Karpas-422 (cell line): ENCODE measurements around the gene PRKG1. TPM values are rescaled to one million over a fixed set of nuclear protein-coding genes. Genes with fewer than 3 reads are reported as not detected.

Experiments used
- DNase-seq: peaks from one replicate; pipeline ENCODE4 v3.0.0-alpha.2; 2015
- H2AFZ ChIP-seq: fragments of 200-600 bp; sonication (generic); 2 replicates; pipeline ENCODE4 v1.6.1; 2014; ENCODE audit warnings: antibody characterized with exemption, low read length, mixed read lengths
- H3K27ac ChIP-seq: fragments of 200-600 bp; sonication (generic); 2 replicates; pipeline ENCODE4 v1.5.1; 2014; ENCODE audit warnings: mild to moderate bottlenecking, low read length, moderate library complexity
- H3K27me3 ChIP-seq: fragments of 200-600 bp; sonication (generic); 2 replicates; pipeline ENCODE4 v1.6.1; 2014; ENCODE audit warnings: low read length, mixed read lengths
- H3K36me3 ChIP-seq: fragments of 200-600 bp; sonication (generic); 2 replicates; pipeline ENCODE4 v1.6.1; 2014; ENCODE audit warnings: low read length, mixed read lengths; ENCODE audit not compliant: insufficient read depth
- H3K4me1 ChIP-seq: fragments of 200-600 bp; sonication (generic); 2 replicates; pipeline ENCODE4 v1.6.1; 2014; ENCODE audit warnings: mild to moderate bottlenecking, low read length, mixed read lengths
- H3K4me2 ChIP-seq: fragments of 200-600 bp; sonication (generic); 2 replicates; pipeline ENCODE4 v1.6.1; 2014; ENCODE audit warnings: low read length, low read depth, mild to moderate bottlenecking; ENCODE audit not compliant: poor library complexity, severe bottlenecking
- H3K4me3 ChIP-seq: fragments of 200-600 bp; sonication (generic); 2 replicates; pipeline ENCODE4 v1.5.1; 2014; ENCODE audit warnings: mild to moderate bottlenecking, antibody characterized with exemption, low read length, mixed read lengths
- H3K79me2 ChIP-seq: fragments of 200-600 bp; sonication (generic); 2 replicates; pipeline ENCODE4 v1.6.1; 2014; ENCODE audit warnings: mild to moderate bottlenecking, low read length, mixed read lengths
- H3K9ac ChIP-seq: fragments of 200-600 bp; sonication (generic); 2 replicates; pipeline ENCODE4 v1.6.0; 2014; ENCODE audit warnings: low read length
- H3K9me2 ChIP-seq: fragments of 200-600 bp; sonication (generic), shearing (Covaris generic); replicated peaks from 2 replicates; pipeline ENCODE4 v1.6.0; 2014; ENCODE audit warnings: mild to moderate bottlenecking, low read length, moderate library complexity; ENCODE audit not compliant: insufficient read depth
- H3K9me3 ChIP-seq: fragments of 300-700, 200-600 bp; sonication (generic); 2 replicates; pipeline ENCODE4 v1.6.1; 2014; ENCODE audit warnings: low read length, mixed read lengths
- H4K20me1 ChIP-seq: fragments of 200-600 bp; sonication (generic); 2 replicates; pipeline ENCODE4 v1.6.1; 2014; ENCODE audit warnings: mild to moderate bottlenecking, antibody characterized with exemption, low read length, low read depth; ENCODE audit not compliant: insufficient read depth
- total RNA-seq: library from RNA; depleted of rRNA; stranded (reverse); fragments of >200 nt; shearing (Covaris generic); gene quantifications from 2 replicates; pipeline ENCODE4 v1.2.3, GENCODE V29; 2014; ENCODE audit warnings: low replicate concordance

PRKG1 gene
- total RNA-seq, 1 experiment from 2014 or later: not detected

- H3K79me2 ChIP-seq: no peaks in the 10 kb centered on the region
- H2AFZ ChIP-seq: no peak overlapping the region
- no peaks in the 10 kb centered on the region for H3K4me1 ChIP-seq
- no peak overlapping the region for H3K4me2 ChIP-seq
- H3K4me3 ChIP-seq: no peak overlapping the region
- no peaks in the 10 kb centered on the region for H3K36me3 ChIP-seq
- H3K9ac ChIP-seq: no peak overlapping the region
- no peaks in the 10 kb centered on the region for H3K9me2 ChIP-seq
- H4K20me1 ChIP-seq: no peaks in the 10 kb centered on the region
- H3K9me3 ChIP-seq: peaks cover 3% of the 10 kb centered on the region
- no peak overlapping the region for H3K27ac ChIP-seq
- no peaks in the 10 kb centered on the region for H3K27me3 ChIP-seq
- no peak for DNase-seq
Measured at GRCh38 chr10:52106899-52107298, 1032.6 kb downstream of the PRKG1 start.

DNA sequence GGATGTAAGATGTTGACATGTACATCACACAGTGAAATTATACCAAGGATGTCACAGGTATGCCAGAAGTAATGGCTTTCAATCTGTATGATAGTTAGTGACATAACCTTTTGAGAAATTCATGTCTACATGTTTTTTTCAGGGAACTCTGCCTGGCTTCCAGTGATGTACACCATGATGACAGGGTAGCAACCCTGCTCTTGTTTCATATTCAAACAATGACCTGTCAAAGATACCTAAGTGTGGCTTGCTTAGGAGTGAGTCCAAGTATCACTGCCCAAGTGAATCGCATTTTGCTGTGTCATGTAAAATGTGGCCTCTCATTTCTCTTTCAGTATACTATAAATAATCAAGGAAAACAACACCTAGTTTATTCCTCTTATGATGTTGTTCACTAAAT lies 1033.9 kb downstream of the PRKG1 start:
- Histone ChIP-seq H3K4me3 (no peak overlapping the region), H2AFZ (no peak overlapping the region), H3K4me2 (no peak overlapping the region), H3K9ac (no peak overlapping the region), H3K9me3 (no peaks in the 10 kb centered on the region; the same call in none of the 2 replicates), H3K79me2 (no peaks in the 10 kb centered on the region), H4K20me1 (no peaks in the 10 kb centered on the region), H3K36me3 (no peaks in the 10 kb centered on the region), H3K27me3 (no peaks in the 10 kb centered on the region), H3K27ac (no peak overlapping the region), H3K4me1 (no peaks in the 10 kb centered on the region), H3K9me2 (no peaks in the 10 kb centered on the region)
- DNase-seq: no peak

DNA sequence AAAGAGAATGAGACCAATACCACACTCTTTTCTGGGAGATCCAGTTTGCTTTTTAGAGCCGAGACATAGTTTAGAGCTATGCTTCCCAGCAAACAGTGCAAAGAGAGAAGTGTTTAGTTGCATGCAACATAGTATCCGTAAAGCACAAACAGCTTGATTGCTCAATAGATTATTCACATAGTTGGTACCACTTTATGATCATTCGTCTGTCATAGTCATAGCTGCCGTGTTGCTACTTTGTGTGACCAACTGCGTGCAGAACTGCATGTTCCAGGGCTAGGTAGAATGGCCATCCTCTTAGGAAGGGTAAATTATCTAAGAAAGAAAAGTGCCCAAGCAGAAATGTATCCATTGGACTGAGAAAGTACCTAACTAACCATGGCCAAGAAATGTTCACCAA lies 1036.3 kb downstream of the PRKG1 start:
- Histone ChIP-seq H3K27ac (no peak overlapping the region), H3K9me3 (peaks cover 9% of the 10 kb centered on the region), H3K4me2 (no peak overlapping the region), H3K9ac (no peak overlapping the region), H3K4me3 (no peak overlapping the region), H3K79me2 (no peaks in the 10 kb centered on the region), H2AFZ (no peak overlapping the region), H3K9me2 (no peaks in the 10 kb centered on the region), H3K4me1 (no peaks in the 10 kb centered on the region), H4K20me1 (no peaks in the 10 kb centered on the region), H3K27me3 (no peaks in the 10 kb centered on the region), H3K36me3 (no peaks in the 10 kb centered on the region)
- no peak for DNase-seq

DNA sequence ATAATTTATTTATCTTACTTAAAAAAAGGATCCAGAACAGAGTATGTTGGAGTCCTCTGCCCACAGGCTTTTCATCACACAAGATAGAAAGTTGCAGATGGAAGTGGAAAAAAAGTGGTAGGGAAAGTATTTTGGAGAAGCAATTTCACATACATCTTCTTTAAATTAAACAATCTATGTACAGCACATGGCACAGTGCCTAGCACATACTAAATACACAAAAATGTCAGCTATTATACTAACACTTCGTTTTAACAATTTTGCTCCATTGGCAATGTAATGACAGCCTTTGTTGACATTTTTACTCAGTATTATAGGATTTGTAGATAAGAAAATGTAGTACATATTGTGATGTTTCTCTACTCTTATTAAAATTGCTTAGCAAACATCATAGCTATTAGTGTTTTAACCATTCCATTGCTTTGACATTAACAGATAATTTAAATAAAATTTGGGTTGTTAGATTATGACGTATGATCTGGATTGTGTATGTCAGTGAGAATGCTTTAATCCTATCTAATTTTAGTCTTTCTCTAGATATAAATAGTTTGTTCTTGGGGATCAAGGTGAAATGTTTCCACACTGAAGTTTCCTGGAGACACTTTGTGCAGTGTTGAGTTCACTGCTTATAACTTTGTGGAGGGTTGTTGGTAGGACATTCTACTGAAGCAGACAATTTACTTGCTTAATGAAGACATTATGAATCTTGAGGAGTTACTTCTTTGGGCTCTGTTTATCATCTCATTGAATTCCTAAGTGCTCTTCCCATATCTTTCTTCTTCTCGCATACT lies 1037.0 kb downstream of the PRKG1 start:
- H3K4me1 ChIP-seq: no peaks in the 10 kb centered on the region
- H3K9me3 ChIP-seq: peaks cover 14% of the 10 kb centered on the region
- no peaks in the 10 kb centered on the region for H3K36me3 ChIP-seq
- H4K20me1 ChIP-seq: no peaks in the 10 kb centered on the region
- H3K9ac ChIP-seq: no peak overlapping the region
- no peak overlapping the region for H3K27ac ChIP-seq
- H3K9me2 ChIP-seq: no peaks in the 10 kb centered on the region
- no peak overlapping the region for H3K4me3 ChIP-seq
- DNase-seq: no peak
- no peak overlapping the region for H3K4me2 ChIP-seq
- H3K27me3 ChIP-seq: no peaks in the 10 kb centered on the region
- no peaks in the 10 kb centered on the region for H3K79me2 ChIP-seq
- no peak overlapping the region for H2AFZ ChIP-seq

DNA sequence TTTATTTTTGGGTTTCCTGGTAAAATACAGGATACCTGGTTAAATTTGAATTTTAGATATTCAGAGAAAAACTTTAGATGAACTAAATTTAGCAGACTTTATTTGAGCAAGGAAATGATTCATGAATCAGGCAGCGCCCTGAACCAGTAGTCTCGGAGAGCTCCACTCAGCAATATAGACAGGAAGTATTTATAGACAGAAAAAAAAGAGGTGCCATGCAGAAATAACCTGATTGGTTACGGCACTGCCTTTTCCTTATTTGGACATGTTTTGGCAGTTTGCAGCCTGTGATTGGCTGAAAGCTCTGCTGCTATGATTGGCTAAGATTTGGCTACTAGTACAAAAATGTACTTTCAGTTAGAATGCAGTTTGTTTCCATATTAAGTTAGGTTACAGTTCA lies 1041.5 kb downstream of the PRKG1 start:
- peaks cover 14% of the 10 kb centered on the region for H3K9me3 ChIP-seq
- no peaks in the 10 kb centered on the region for H3K36me3 ChIP-seq
- no peak overlapping the region for H3K4me3 ChIP-seq

DNA sequence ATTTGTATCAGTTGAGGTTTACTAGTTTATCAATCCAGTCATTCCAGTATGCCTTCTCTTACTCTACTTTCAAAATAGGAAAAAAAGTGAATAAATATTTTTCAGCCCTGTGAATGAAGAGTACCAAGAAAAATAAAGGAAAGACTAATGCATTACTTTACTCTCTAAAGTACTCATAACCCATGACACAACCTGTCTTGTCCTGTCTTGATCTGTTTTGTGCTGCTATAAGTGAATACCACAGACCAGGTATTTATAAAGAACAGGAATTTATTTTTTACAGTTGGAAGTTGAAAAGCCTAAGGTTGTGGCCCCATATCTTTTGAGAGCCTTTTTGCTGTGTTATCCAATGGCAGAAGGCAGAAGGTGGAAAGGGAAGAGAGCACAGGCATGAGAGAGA lies 1045.2 kb downstream of the PRKG1 start:
- peaks cover 22% of the 10 kb centered on the region for H3K9me3 ChIP-seq
- no peak overlapping the region for H2AFZ ChIP-seq
- no peak overlapping the region for H3K9ac ChIP-seq
- no peaks in the 10 kb centered on the region for H3K4me1 ChIP-seq
- H3K4me3 ChIP-seq: no peak overlapping the region
- H3K4me2 ChIP-seq: no peak overlapping the region
- H3K9me2 ChIP-seq: no peaks in the 10 kb centered on the region
- H3K79me2 ChIP-seq: no peaks in the 10 kb centered on the region
- no peaks in the 10 kb centered on the region for H3K36me3 ChIP-seq
- H3K27ac ChIP-seq: no peak overlapping the region
- no peaks in the 10 kb centered on the region for H3K27me3 ChIP-seq
- H4K20me1 ChIP-seq: no peaks in the 10 kb centered on the region
- DNase-seq: no peak

More for the DNA sequence above, 1041.5 kb downstream of the PRKG1 start:
- H3K27me3 ChIP-seq: no peaks in the 10 kb centered on the region
- H3K27ac ChIP-seq: no peak overlapping the region
- H3K9ac ChIP-seq: no peak overlapping the region
- no peaks in the 10 kb centered on the region for H3K9me2 ChIP-seq
- no peaks in the 10 kb centered on the region for H4K20me1 ChIP-seq
- no peaks in the 10 kb centered on the region for H3K4me1 ChIP-seq
- no peak for DNase-seq
- H2AFZ ChIP-seq: no peak overlapping the region
- no peaks in the 10 kb centered on the region for H3K79me2 ChIP-seq
- no peak overlapping the region for H3K4me2 ChIP-seq

DNA sequence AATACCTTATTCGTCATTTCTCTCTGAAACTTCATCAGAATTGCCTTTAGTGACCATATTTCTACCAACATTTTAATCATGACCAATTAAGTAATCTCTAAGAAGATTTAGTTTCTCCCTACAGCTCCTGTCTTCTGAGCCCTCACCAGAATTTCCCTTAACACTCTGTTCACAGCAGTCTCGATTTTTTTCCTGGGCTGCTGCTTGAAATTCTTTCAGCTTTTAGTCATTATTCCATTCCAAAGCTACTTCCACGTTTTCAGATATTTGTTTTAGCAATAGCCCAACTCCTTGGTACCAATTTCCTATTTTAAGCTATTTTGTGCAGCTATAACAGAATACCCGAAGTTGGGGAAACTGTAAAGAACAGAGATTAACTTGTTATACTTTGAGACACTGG lies 1047.4 kb downstream of the PRKG1 start:
- Histone ChIP-seq H3K9ac (no peak overlapping the region), H3K4me3 (no peak overlapping the region), H3K36me3 (no peaks in the 10 kb centered on the region), H3K9me3 (peaks cover 13% of the 10 kb centered on the region; the same call in 1 of the 2 replicates), H3K79me2 (no peaks in the 10 kb centered on the region), H4K20me1 (no peaks in the 10 kb centered on the region), H3K4me2 (no peak overlapping the region), H3K27ac (no peak overlapping the region), H3K4me1 (no peaks in the 10 kb centered on the region), H2AFZ (no peak overlapping the region), H3K27me3 (no peaks in the 10 kb centered on the region), H3K9me2 (no peaks in the 10 kb centered on the region)
- no peak for DNase-seq

GRCh38 chr10:52128056-52128683 lies 1053.9 kb downstream of the PRKG1 start:
- Histone ChIP-seq H3K9me3 (peaks cover 13% of the 10 kb centered on the region; the same call in 1 of the 2 replicates), H3K27me3 (no peaks in the 10 kb centered on the region), H3K9me2 (no peaks in the 10 kb centered on the region), H3K9ac (no peak overlapping the region), H3K27ac (no peak overlapping the region), H4K20me1 (no peaks in the 10 kb centered on the region), H3K4me2 (no peak overlapping the region), H3K79me2 (no peaks in the 10 kb centered on the region), H2AFZ (no peak overlapping the region), H3K4me1 (no peaks in the 10 kb centered on the region), H3K36me3 (no peaks in the 10 kb centered on the region), H3K4me3 (no peak overlapping the region)
- no peak for DNase-seq
